Measurements from ENCODE around the gene GABARAP.
A peak's percentile ranks its signal among the peaks of the same experiment; 100 is the strongest.

Gene GABARAP

DNA sequence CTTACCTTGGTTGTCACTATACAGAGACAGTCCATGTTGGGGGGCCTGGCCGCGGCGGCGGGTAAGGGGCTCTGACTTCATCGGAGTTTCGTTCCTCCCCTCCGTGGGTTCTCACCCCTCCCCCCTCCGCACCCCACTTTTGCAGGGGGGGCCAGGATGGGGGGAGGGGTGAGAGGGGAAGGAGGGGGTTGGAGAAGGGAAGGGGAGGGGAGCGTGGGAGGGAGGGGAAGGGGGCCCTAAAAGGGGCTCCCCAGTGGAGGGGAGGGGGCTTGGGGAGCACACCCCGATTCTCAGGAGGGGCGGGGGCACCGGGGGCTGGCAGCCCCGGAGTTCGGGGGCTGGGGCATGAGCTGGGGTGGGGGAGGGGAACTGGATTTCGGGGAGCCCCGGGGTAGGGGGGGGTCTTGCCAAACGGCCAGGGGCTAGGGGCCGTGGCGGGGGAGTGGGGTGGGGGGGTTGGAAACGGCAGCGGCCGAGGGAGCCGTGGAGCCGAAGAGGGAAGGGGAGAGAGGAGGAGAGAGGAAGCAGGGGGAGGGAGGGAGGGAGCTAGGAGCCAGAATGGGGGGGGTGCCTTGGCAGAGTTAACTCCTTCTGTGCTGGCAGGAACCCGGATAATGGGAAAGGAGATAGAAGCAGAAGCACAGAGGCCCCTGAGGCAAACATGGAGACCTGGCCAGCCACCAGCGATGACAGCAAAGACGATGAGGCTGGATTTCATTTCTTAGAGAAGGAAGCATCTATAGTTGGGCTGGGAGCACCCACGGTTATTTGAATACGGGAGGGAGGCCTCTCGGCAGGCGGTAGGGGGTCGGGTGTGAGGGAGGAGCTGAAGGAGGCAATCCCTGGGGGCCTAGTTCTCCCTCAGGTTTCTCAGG is 24.9 kb downstream of the GABARAP start:
- Histone ChIP-seq H3K4me3 (ENCODE audit: low read depth, low read length) (peak overlapping the region; percentile 76), H3K36me3 (ENCODE audit: control insufficient read depth, insufficient read depth, low read length) (peaks cover 13% of the 10 kb centered on the region), H3K9ac (ENCODE audit: low read depth, low read length) (no peak overlapping the region), H3K27me3 (ENCODE audit: control insufficient read depth, insufficient read depth, low read length) (no peaks in the 10 kb centered on the region), H3K9me3 (ENCODE audit: control insufficient read depth, insufficient read depth, low read length) (no peaks in the 10 kb centered on the region), H3K4me1 (ENCODE audit: control insufficient read depth, insufficient read depth, low read length) (peaks cover 12% of the 10 kb centered on the region)

DNA sequence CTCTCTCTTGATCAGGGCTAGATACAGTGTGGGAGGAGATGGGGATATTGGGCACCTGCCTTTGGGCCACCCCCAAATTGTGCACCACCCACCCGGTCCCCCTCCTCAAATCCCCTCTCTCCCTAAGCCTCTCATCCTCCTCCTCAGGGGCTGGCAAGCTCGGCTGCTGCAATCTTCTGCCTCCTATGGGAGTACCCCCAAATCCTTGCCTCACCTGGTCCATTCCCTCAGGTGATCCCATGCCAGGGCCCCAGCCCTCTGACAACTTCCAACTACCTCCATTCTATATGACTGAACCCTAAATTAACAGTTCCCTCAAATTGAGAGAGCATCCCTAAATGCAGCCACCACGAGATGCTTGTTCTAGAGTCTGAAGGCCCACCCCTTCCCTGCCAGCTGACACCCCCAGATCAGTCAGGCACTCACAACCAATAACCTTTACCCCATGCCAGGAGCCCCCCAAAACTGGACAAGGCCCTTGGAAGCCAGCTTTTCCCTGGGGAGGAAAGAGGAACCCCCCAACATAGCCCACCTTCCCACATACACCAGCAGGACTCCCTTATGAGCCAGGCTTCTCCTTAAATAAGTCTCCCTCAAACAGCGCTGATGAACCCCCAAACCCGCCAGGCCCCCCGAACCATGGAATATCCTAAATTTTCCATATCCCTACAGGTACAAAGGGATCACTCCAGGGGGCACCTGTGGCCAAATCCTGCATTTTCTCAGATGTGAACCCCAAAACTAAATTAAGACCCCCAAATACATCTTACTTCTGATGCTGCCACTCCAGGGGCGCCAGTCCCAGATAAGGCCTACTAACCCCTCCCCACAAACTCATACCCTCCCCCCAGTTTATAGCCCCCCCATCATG is 25.8 kb downstream of the GABARAP start:
- H3K9me3 ChIP-seq (ENCODE audit: control insufficient read depth, insufficient read depth, low read length): no peaks in the 10 kb centered on the region
- peaks cover 6% of the 10 kb centered on the region for H3K36me3 ChIP-seq (ENCODE audit: control insufficient read depth, insufficient read depth, low read length)
- H3K9ac ChIP-seq (ENCODE audit: low read depth, low read length): no peak overlapping the region
- peaks cover 15% of the 10 kb centered on the region for H3K4me1 ChIP-seq (ENCODE audit: control insufficient read depth, insufficient read depth, low read length)
- H3K27me3 ChIP-seq (ENCODE audit: control insufficient read depth, insufficient read depth, low read length): no peaks in the 10 kb centered on the region
- peak overlapping the region; percentile 76 for H3K4me3 ChIP-seq (ENCODE audit: low read depth, low read length)

DNA sequence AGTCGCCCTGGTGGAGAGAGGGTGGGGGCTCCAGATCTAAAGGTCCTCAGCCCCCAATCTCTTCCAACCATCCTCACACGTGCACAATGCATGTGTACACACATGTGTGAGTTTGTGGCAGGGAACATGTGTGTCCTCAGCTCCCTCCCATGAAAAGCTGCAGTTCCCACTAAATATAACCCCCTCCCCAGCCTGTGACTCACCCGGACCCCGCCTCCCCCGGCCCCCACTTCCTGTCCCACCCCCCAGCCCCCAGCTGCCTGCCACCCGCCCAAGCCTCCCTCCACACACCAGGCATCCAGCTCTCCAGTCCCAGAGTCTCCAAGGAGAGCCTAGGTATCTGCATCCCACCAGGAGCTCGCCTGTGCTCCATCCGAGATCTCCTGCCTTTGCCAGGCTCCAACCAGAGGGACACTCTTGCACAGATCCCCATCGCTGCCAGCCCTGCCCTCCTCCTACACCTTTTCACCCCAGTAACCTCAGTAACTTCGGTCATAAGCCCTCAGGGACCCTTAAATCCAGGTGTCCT is 26.5 kb downstream of the GABARAP start:
- H3K27me3 ChIP-seq (ENCODE audit: control insufficient read depth, insufficient read depth, low read length): no peaks in the 10 kb centered on the region
- peak overlapping the region; percentile 76 for H3K4me3 ChIP-seq (ENCODE audit: low read depth, low read length)
- no peaks in the 10 kb centered on the region for H3K36me3 ChIP-seq (ENCODE audit: control insufficient read depth, insufficient read depth, low read length)
- no peak overlapping the region for H3K9ac ChIP-seq (ENCODE audit: low read depth, low read length)
- H3K4me1 ChIP-seq (ENCODE audit: control insufficient read depth, insufficient read depth, low read length): peaks cover 16% of the 10 kb centered on the region
- H3K9me3 ChIP-seq (ENCODE audit: control insufficient read depth, insufficient read depth, low read length): no peaks in the 10 kb centered on the region

- peaks cover 20% of the 10 kb centered on the region for H3K4me1 ChIP-seq (ENCODE audit: control insufficient read depth, insufficient read depth, low read length)
- H3K4me3 ChIP-seq (ENCODE audit: low read depth, low read length): peak overlapping the region; percentile 75
- no peaks in the 10 kb centered on the region for H3K9me3 ChIP-seq (ENCODE audit: control insufficient read depth, insufficient read depth, low read length)
- no peak overlapping the region for H3K9ac ChIP-seq (ENCODE audit: low read depth, low read length)
- H3K27me3 ChIP-seq (ENCODE audit: control insufficient read depth, insufficient read depth, low read length): no peaks in the 10 kb centered on the region
- H3K36me3 ChIP-seq (ENCODE audit: control insufficient read depth, insufficient read depth, low read length): no peaks in the 10 kb centered on the region
These were observed 27.1 kb downstream of the GABARAP start for GRCh38 chr17:7215136-7215638.

DNA sequence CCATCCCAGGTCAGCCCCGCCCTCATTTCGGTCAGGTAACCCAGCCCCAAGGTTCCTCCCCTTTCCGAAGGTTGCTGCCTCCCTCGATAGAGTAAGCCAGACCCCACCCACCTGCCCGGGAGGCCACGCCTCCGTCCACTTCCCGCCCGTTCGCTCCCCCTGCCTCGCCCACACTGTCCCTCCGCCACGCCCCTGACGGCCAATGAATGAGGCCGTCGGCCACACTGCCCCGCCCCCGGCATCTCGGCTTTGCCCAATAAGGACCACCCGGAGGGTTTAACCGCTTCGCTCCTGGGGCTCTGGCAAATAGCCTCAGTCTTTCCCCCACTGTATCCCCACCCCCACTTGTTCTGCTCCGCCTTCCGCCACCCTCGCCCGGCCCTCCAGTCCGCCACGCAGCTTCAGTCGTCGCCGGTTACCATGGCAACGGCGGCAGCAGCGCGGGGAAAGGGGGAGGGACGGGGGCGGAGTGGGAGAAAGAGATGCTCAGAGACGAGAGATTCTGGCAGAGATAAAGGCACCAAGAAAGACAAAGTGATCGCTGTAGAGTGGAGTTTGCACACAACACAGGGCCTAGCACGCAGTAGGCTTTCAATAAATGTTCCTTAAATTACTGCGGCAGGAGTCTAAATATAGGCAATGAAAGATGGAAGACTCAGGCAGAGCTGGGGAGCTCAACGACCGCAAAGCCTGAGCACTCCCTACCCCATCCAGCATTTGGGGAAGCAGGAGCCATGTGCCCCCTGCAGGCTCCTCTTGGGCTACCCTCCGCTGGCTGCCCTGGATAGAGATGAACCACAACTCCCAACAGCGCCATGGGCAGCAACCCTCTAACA is 27.7 kb downstream of the GABARAP start:
- no peaks in the 10 kb centered on the region for H3K36me3 ChIP-seq (ENCODE audit: control insufficient read depth, insufficient read depth, low read length)
- no peaks in the 10 kb centered on the region for H3K27me3 ChIP-seq (ENCODE audit: control insufficient read depth, insufficient read depth, low read length)
- H3K9me3 ChIP-seq (ENCODE audit: control insufficient read depth, insufficient read depth, low read length): no peaks in the 10 kb centered on the region
- H3K9ac ChIP-seq (ENCODE audit: low read depth, low read length): no peak overlapping the region
- peaks cover 20% of the 10 kb centered on the region for H3K4me1 ChIP-seq (ENCODE audit: control insufficient read depth, insufficient read depth, low read length)
- H3K4me3 ChIP-seq (ENCODE audit: low read depth, low read length): peak overlapping the region; percentile 75

DNA sequence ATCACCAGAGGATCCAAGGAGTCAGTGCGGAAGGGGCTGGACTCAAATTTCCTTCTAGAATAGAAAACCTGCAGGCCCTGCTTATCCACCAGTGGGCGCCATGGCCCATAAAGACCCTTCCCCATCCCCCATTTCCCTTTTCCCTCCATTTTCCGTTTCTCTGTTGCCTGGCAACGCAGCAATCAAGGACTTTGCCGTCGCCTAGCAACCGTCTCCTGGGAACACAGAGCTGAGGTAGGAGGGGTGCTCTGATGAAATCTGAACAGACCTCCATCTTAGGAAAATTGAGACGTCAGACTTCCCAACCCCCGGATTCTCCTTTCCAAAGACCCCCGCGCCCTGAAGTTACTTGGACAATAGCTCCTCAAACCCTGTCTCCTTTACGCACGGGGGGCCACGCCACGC is 28.4 kb downstream of the GABARAP start:
- H3K9me3 ChIP-seq (ENCODE audit: control insufficient read depth, insufficient read depth, low read length): no peaks in the 10 kb centered on the region
- no peaks in the 10 kb centered on the region for H3K36me3 ChIP-seq (ENCODE audit: control insufficient read depth, insufficient read depth, low read length)
- H3K4me1 ChIP-seq (ENCODE audit: control insufficient read depth, insufficient read depth, low read length): peaks cover 19% of the 10 kb centered on the region
- H3K27me3 ChIP-seq (ENCODE audit: control insufficient read depth, insufficient read depth, low read length): no peaks in the 10 kb centered on the region
- no peak overlapping the region for H3K9ac ChIP-seq (ENCODE audit: low read depth, low read length)
- H3K4me3 ChIP-seq (ENCODE audit: low read depth, low read length): peak overlapping the region; percentile 56

DNA sequence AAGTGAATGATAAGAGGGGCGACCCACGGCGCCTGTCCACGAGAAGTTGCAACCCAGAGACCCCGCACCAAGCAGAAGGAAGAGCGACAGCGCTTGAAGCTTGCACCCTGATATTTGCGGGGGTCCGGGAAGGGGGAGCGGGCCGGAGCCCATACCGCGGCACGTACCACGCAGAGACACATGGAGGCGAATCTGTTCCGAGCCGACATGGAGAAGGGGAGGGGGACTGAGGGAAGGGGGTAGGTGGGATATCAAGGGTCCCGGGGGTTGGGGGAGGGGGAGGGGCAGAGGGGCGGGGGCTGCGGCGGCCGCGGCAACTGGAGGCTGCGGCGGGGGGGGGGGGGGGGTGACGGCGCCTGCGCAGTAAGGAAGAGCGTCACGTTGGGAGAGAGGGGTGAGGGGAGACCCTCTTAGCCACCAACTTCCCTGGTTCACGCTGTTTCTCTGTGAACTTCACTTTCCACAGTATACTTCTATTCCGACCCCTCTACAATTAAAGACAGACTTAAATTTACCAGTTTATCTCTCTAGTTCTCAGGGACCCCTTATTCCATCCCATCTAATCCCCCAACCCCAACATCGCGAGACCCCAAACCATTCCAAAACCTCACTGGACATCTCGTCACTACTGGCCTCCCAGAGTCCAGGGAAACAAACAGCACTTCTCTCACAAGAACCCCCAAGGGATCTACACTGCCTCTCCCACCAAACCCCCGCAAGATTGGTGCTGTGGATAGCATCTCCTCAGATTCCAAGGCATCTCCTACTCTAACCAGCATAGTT is 30.6 kb downstream of the GABARAP start:
- no peaks in the 10 kb centered on the region for H3K27me3 ChIP-seq (ENCODE audit: control insufficient read depth, insufficient read depth, low read length)
- peak overlapping the region; percentile 72 for H3K4me3 ChIP-seq (ENCODE audit: low read depth, low read length)
- H3K9ac ChIP-seq (ENCODE audit: low read depth, low read length): no peak overlapping the region
- peaks cover 21% of the 10 kb centered on the region for H3K4me1 ChIP-seq (ENCODE audit: control insufficient read depth, insufficient read depth, low read length)
- no peaks in the 10 kb centered on the region for H3K36me3 ChIP-seq (ENCODE audit: control insufficient read depth, insufficient read depth, low read length)
- H3K9me3 ChIP-seq (ENCODE audit: control insufficient read depth, insufficient read depth, low read length): no peaks in the 10 kb centered on the region

DNA sequence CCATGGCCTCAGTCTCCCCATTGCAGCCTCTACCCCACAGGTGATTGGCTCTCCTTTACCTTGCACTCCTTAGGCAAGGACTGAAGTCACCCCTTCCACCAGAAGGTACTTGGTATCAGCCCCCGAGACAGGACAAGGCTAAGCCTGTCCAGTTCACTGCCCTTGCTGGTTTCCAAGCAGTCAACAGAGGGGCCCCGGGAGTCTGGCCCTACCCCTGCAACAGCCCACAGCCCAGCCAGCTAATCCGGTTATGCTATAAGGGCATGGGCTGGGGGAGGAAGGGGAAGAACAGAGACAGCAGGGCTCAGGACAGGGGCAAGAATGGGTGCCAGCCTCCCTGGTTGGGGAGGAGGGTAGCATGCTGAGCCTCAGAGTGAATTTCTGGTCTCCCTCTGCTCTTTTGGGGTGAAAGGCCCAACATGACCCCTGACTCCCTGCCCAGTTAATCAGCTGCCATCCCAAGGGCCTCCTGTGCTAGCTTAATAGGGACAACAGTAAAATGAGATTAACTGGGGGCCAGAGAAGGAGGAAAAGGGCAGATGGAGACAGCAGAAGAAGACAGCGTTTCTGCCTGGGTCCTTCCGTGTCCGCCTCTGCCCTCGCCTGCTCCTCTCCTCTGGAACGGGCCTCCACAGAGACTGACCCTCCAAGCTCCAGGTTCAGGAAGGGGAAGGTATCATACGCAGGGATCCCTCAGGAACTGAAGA is 33.3 kb downstream of the GABARAP start:
- peak overlapping the region; percentile 37 for H3K9ac ChIP-seq (ENCODE audit: low read depth, low read length)
- H3K4me1 ChIP-seq (ENCODE audit: control insufficient read depth, insufficient read depth, low read length): peaks cover 18% of the 10 kb centered on the region
- H3K36me3 ChIP-seq (ENCODE audit: control insufficient read depth, insufficient read depth, low read length): peaks cover under 1% of the 10 kb centered on the region
- no peaks in the 10 kb centered on the region for H3K9me3 ChIP-seq (ENCODE audit: control insufficient read depth, insufficient read depth, low read length)
- H3K4me3 ChIP-seq (ENCODE audit: low read depth, low read length): peak overlapping the region; percentile 67
- no peaks in the 10 kb centered on the region for H3K27me3 ChIP-seq (ENCODE audit: control insufficient read depth, insufficient read depth, low read length)

DNA sequence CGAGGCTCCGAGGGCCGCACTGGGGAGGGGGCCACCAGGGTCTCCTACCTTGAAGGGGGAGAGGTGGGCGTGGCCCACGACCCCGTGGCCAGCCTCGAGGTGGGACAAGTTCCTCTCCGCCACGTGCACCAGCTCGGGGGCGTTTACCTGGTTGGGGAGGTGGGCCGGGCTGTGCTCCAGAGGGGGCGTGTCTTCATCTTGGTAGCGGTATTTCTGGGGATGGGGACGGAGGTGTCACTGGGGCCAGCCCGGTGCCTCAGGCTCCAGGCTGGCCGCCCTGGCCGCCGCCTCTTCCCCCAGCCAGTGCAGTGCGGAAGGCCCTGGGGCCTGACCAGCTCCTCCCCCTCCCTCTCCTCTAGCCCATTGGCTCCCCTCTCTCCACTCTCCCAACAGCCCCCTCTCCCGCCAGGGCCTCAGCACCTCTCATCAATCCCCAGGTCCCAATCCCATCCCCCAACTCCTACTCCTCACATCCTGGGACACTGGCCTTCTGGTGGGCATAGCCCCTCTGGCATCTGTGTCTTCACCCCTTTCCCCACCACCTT is 34.1 kb downstream of the GABARAP start:
- no peaks in the 10 kb centered on the region for H3K27me3 ChIP-seq (ENCODE audit: control insufficient read depth, insufficient read depth, low read length)
- no peaks in the 10 kb centered on the region for H3K9me3 ChIP-seq (ENCODE audit: control insufficient read depth, insufficient read depth, low read length)
- H3K36me3 ChIP-seq (ENCODE audit: control insufficient read depth, insufficient read depth, low read length): peaks cover 8% of the 10 kb centered on the region
- H3K9ac ChIP-seq (ENCODE audit: low read depth, low read length): no peak overlapping the region
- peaks cover 16% of the 10 kb centered on the region for H3K4me1 ChIP-seq (ENCODE audit: control insufficient read depth, insufficient read depth, low read length)
- peak overlapping the region; percentile 67 for H3K4me3 ChIP-seq (ENCODE audit: low read depth, low read length)
